ENCODE results near the gene SLC39A5. TPM values are rescaled to one million over a fixed set of nuclear protein-coding genes. Genes with fewer than 3 reads are reported as not detected.
"Not testable (repeated sequence)": the region's sequence is repeated elsewhere in the genome, so short reads cannot be mapped to it uniquely, and the experiment has no call there.

The SLC39A5 gene, protein sequence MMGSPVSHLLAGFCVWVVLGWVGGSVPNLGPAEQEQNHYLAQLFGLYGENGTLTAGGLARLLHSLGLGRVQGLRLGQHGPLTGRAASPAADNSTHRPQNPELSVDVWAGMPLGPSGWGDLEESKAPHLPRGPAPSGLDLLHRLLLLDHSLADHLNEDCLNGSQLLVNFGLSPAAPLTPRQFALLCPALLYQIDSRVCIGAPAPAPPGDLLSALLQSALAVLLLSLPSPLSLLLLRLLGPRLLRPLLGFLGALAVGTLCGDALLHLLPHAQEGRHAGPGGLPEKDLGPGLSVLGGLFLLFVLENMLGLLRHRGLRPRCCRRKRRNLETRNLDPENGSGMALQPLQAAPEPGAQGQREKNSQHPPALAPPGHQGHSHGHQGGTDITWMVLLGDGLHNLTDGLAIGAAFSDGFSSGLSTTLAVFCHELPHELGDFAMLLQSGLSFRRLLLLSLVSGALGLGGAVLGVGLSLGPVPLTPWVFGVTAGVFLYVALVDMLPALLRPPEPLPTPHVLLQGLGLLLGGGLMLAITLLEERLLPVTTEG
- polyA plus RNA-seq (ENCODE audit: low read depth in 6 of 6) = not detected

DNA sequence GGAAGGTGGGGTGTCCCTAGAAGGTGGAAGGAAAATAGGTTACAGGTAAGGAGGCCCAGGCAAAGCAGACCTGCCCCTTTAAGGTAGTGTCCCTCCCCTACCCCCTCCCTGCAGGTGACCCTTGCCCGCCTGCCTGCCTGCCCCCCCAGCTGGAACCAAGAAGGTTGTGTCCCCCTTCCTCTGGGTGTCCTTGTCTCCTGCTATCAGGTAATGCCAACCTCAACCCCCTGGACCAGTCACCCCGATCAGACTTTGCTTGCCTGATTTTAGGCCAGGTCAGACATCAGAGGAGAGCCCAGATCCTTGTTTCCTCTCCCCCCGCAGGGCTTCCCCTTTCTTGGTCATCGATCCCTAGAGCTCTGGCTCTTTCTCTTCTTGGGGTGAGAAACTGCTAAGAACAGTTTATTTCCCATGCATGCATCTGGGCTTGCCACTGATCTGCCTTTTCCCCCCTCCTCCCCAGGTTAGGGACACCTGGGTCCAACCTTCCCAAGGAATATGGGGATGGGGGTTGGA, at the start of gene SLC39A5:
SLC39A5 (plus strand) TSS at position 136 of the 516 bp plus-strand sequence. CDS start 1,224 bp downstream, outside the sequence.
- H3K4me3 Mint-ChIP-seq = no peak within 1 kb of the TSS
- H3K4me1 Mint-ChIP-seq = peaks cover 12 to 15% (median 14%) of the 10 kb centered on the region in 3 donors
- no peaks in the 10 kb centered on the region for H3K36me3 Mint-ChIP-seq
- DNase-seq = no peak
- H3K27ac Mint-ChIP-seq = peak within 1 kb of the TSS in 2 of 6 donors; percentile 32 to 53
- no peaks in the 10 kb centered on the region for H3K9me3 Mint-ChIP-seq
- ATAC-seq (ENCODE audit: low read depth in 2 of 2) = no peak
- no peaks in the 10 kb centered on the region for H3K27me3 Mint-ChIP-seq

DNA sequence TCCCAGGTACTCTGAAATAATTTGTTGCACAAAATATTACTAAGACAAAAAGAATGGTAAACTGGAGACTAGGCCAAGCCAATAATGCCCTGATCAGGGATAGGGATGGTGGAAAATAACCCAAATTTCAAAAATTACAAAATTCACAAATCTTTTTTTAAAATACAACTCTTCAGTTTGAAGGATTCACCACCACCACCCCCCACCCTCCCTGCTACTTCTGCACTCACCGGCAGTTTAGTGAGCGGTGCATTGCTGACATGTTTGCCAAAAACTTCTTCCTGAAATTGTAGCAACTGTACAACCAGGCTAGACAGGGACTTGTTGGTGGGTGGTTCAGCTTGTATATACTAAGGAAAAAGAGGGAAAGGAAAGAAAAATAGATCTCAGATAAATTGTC, 42.9 kb upstream of the SLC39A5 start:
- Mint-ChIP-seq H3K4me3 (peak overlapping the region in 3 of 8 donors; percentile 7 to 88 (median 35)), H3K36me3 (peaks cover 0 to under 1% of the 10 kb centered on the region in 2 donors), H3K9me3 (no peaks in the 10 kb centered on the region), H3K27ac (peak overlapping the region in 3 of 6 donors; percentile 32 to 100 (median 88)), H3K27me3 (no peaks in the 10 kb centered on the region), H3K4me1 (peaks cover 30 to 39% (median 32%) of the 10 kb centered on the region in 3 donors)
- no peak for DNase-seq
- no peak for ATAC-seq (ENCODE audit: low read depth in 2 of 2)

DNA sequence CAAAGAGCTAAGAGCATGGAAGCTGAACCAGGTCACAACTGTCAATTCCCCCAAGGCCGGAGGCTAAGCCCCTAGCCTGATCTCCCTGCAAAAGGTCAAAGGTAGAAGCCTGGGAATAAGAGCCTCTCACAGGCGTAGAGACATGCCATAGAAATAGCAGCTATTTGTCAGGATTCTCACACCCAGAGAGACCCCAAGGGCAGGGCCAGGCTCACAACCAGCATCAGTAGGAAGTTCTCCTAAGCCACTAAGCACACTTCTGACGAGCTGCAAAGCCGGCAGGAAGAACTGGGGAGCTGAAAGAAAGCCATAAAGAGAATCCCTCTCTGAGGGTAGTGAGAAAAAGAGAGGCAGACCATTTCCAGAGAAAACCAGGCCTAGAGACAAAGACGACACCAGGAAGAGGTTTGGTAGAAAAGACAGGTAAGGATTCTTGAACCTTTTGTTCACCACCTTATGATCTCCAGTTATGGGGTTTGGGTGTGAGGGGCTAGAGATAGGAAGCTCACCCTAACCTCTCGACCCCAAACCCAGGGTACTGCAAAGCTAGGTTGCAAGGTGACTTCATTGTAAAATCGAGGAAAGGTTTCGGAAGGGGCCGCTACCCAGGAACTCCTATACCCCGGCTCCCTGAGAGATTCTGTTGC, 41.6 kb upstream of the SLC39A5 start:
- Mint-ChIP-seq H3K27me3 (no peaks in the 10 kb centered on the region), H3K27ac (peak overlapping the region; percentile 58 to 100 (median 88)), H3K9me3 (no peaks in the 10 kb centered on the region), H3K36me3 (no peaks in the 10 kb centered on the region), H3K4me1 (peaks cover 38 to 47% (median 41%) of the 10 kb centered on the region in 3 donors), H3K4me3 (peak overlapping the region; percentile 84 to 96 (median 92))
- DNase-seq (no peak), ATAC-seq (ENCODE audit: low read depth in 2 of 2) (no peak)

DNA sequence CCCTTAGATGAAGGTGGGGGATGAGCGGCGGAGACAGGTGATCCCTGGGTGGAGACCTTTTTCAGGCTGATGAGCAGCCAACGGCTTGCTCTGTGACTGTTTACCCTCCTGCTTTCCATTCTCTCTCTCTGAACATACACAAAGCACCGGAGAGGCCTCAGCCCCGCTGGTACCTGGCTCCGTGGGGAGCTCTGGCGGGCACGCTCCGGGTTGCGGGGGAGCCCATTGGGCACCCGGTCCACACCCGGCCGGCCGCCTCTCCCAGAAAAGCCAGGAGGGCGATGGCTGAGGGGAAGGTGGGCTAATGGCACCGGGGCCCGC, 41.1 kb upstream of the SLC39A5 start:
- Mint-ChIP-seq H3K27me3 (no peaks in the 10 kb centered on the region), H3K27ac (peak overlapping the region in 5 of 6 donors; percentile 58 to 100 (median 92)), H3K4me3 (peak overlapping the region; percentile 84 to 96 (median 92)), H3K4me1 (peaks cover 40 to 48% (median 44%) of the 10 kb centered on the region in 3 donors), H3K9me3 (no peaks in the 10 kb centered on the region), H3K36me3 (no peaks in the 10 kb centered on the region)
- DNase-seq = peak; percentile 23
- no peak for ATAC-seq (ENCODE audit: low read depth in 2 of 2)

DNA sequence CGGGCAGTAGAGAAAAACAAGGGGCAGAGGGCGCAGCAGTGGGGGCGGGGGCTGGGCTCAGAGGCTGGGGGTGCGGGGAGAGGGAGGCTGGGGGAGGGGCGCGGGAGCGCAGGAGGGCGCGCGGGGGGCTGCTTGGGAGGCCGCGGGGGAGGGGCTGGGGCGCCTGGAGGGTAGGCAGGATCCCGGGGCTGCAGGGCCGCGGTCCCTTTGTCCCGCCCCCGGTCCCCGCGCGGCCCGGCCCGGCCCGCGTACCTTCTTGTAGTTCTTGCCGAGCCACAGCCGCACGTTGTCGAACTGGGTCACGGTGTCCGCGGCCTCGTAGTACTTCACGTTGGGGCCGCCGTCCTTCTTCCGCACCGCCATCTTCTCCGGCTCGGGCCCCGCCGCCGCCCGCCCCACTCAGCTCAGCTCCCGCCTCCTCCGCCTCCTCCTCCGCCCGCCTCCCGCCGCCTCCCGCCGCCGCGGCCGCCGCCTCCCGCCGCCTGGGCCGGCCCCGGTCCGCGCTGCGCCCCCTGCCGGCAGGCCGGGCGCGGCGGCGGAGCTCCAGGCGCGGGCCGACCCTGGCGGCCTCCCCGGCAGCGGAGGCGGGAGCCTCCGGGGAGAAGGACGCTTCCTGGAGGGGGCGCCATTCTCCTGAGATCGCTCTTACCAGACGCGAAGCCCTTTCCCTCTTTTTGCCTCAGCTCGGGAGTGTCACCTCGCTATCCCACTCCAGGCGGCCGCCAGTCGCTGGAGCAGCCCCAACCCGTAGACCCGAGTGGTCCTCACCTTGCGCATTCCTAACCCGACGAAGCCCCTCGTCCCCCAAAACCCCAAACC, 40.5 kb upstream of the SLC39A5 start, which contains the start of gene SMARCC2:
SMARCC2 (minus strand) TSS at position 385 of the 819 bp plus-strand sequence; CDS start at position 363, 22 bp downstream.
- H3K9me3 Mint-ChIP-seq = no peaks in the 10 kb centered on the region
- ATAC-seq (ENCODE audit: low read depth in 2 of 2) = peak; percentile 83 to 86
- H3K27me3 Mint-ChIP-seq = no peaks in the 10 kb centered on the region
- peak within 1 kb of the TSS; percentile 96 to 100 (median 98) for H3K27ac Mint-ChIP-seq
- H3K36me3 Mint-ChIP-seq = no peaks in the 10 kb centered on the region
- peaks cover 43 to 48% (median 44%) of the 10 kb centered on the region in 3 donors for H3K4me1 Mint-ChIP-seq
- DNase-seq = peak; percentile 84
- peak within 1 kb of the TSS; percentile 88 to 99 (median 95) for H3K4me3 Mint-ChIP-seq

DNA sequence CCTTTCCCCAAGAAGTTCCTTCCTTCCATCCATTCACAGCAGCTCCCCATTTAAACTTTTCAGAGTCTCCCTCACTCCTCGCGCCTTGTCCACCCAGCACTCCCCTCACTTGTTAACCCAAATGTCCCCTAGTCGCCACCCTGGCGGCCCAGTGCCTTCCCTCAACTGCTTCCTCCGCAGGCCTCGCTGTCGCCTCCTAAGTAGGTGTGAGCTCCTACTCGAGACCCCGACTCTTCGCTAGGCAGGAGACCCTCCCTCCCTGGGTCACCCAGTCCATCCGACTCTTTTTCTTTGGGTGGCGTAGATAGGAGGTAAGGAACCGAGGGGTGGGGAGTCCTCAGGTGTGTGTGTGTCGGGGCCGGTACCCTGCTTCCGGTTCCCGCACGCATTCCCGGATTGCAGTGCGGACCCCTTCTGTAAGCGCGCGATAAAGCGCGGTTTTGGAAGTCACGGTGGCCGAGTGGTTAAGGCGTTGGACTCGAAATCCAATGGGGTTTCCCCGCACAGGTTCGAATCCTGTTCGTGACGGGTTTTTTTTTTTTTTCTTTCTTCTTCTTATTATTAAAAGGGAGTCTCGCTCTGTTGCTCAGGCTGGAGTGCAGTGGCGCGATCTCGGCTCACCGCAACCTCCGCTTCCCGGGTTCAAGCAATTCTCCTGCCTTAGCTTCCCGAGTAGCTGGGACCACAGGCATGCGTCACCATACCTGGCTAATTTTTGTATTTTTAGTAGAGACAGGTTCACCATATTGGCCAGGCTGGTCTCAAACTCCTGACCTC, 39.7 kb upstream of the SLC39A5 start:
- peak; percentile 62 for DNase-seq
- Mint-ChIP-seq H3K4me1 (peaks cover 44 to 48% (median 46%) of the 10 kb centered on the region in 3 donors), H3K36me3 (no peaks in the 10 kb centered on the region), H3K27me3 (no peaks in the 10 kb centered on the region), H3K27ac (peak overlapping the region; percentile 96 to 100 (median 98)), H3K9me3 (no peaks in the 10 kb centered on the region), H3K4me3 (peak overlapping the region; percentile 88 to 99 (median 95))
- peak; percentile 37 to 38 for ATAC-seq (ENCODE audit: low read depth in 2 of 2)

DNA sequence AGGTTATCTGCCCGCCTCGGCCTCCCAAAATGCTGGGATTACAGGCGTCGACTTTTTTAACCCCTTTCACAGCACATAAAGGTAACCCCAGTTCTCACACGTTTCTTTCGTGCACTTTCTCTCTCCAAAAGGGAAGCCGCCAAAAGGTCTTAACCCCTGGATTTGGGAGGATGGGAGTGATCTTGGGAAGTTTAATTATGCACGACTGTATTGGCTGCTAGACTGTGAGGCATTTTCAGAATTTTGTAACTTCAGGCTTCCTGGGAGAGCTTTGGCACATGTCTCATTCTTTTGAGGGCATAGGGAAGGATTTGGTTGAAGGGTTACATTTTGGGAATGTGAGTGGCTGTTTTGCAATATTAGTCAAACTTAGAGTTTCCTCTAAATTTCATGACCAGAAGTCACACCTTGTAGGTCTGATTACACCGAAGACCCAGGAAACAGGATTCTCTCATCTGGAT, 39.1 kb upstream of the SLC39A5 start:
- DNase-seq = no peak
- peak overlapping the region; percentile 88 to 99 (median 95) for H3K4me3 Mint-ChIP-seq
- no peaks in the 10 kb centered on the region for H3K27me3 Mint-ChIP-seq
- H3K4me1 Mint-ChIP-seq = peaks cover 44 to 48% (median 46%) of the 10 kb centered on the region in 3 donors
- ATAC-seq (ENCODE audit: low read depth in 2 of 2) = no peak
- no peaks in the 10 kb centered on the region for H3K36me3 Mint-ChIP-seq
- no peaks in the 10 kb centered on the region for H3K9me3 Mint-ChIP-seq
- peak overlapping the region; percentile 12 to 100 (median 98) for H3K27ac Mint-ChIP-seq

DNA sequence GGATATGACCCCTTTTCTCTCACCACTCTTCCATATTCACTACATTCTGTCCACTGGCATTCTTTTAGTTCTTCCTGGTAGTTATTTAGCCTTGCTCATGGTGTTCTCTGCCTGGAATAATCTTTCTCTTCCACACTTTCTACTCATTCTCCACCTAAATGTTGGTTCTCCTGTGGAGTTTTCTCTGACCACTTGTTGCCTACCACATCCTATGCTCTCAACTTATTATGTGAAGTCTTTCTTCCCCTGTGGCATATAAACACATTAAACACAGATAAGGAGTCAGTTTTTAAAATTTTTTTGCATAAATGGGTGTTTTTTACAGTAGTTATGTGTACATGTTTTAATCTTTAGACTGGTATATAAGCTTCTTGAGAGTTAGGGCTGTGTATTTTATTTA, 37.3 kb upstream of the SLC39A5 start:
- DNase-seq = no peak

DNA sequence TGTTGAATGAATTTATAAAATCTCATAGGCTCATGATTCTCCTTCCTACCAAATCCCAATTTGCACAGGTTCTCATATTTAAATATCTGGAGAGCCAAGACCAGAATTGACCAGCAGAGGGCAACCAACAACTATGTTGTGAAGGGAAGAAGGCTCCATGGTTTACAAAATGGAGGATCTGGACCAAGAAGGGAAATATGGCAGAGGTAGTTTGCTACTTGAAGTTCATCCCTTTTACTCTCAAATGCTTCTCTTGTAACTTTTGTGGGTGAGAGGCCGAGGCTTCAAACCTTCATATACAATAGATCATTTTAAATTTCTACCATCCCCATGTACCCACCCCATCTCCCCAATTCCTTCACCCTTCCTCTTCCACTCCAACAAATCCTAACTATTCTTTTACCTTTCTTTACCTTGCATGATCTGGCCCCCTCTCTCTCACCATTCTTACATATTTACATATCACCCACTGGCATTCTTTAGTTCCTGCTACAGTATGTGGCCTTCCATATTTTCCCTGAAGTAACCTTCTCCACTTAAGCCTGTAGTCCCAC, 36.7 kb upstream of the SLC39A5 start:
- Mint-ChIP-seq H3K27me3 (no peaks in the 10 kb centered on the region), H3K4me3 (peak overlapping the region in 3 of 8 donors; percentile 9 to 73 (median 13)), H3K27ac (peak overlapping the region in 5 of 6 donors; percentile 22 to 94 (median 76)), H3K9me3 (no peaks in the 10 kb centered on the region), H3K36me3 (no peaks in the 10 kb centered on the region), H3K4me1 (peaks cover 29 to 40% (median 35%) of the 10 kb centered on the region in 3 donors)
- peak in 1 of 2 donors; percentile 20 for ATAC-seq (ENCODE audit: low read depth in 2 of 2)
- DNase-seq = peak; percentile 74

More for the DNA sequence above, 37.3 kb upstream of the SLC39A5 start:
- Mint-ChIP-seq H3K27ac (peak overlapping the region in 2 of 6 donors; percentile 17 to 87), H3K4me1 (peaks cover 35 to 42% (median 40%) of the 10 kb centered on the region in 3 donors), H3K36me3 (no peaks in the 10 kb centered on the region), H3K27me3 (no peaks in the 10 kb centered on the region), H3K9me3 (no peaks in the 10 kb centered on the region), H3K4me3 (peak overlapping the region in 2 of 8 donors; percentile 13 to 73)
- no peak for ATAC-seq (ENCODE audit: low read depth in 2 of 2)

DNA sequence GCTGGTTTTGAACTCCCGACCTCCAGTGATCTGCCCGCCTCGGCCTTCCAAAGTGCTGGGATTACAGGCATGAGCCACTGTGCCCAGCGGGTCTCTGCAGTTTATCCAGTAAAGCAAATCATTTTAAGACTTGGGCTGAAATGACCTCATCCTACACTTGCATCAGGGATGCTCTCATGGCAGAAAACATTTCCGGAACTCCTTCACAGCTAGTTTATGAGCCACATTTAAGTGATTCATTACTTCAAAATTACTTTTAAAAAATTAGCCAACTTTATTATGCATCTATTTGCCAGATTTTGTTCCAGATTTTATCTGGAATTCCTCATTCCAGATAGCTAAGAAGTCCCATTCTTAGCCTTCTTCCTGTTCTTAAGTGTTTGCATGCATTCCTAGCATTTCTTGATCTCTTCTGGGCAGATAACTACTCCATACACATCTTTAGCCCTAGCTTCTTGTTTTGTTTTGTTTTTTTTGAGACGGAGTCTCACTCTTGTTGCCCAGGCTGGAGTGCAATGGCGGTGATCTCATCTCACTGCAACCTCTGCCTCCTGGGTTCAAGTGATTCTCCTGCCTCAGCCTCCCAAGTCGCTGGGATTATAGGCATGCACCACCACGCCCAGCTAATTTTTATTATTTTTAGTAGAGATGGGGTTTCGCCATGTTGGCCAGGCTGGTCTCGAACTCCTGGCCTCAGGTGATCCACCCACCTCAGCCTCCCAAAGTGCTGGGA, 32.9 kb upstream of the SLC39A5 start:
- H3K36me3 Mint-ChIP-seq; H3K4me3 Mint-ChIP-seq; DNase-seq; H3K27me3 Mint-ChIP-seq; ATAC-seq (ENCODE audit: low read depth in 2 of 2); H3K9me3 Mint-ChIP-seq: not testable (repeated sequence)
- Mint-ChIP-seq H3K4me1 (peaks cover 10 to 24% (median 19%) of the 10 kb centered on the region in 3 donors), H3K27ac (peak overlapping the region in 1 of 6 donors; percentile 47)

DNA sequence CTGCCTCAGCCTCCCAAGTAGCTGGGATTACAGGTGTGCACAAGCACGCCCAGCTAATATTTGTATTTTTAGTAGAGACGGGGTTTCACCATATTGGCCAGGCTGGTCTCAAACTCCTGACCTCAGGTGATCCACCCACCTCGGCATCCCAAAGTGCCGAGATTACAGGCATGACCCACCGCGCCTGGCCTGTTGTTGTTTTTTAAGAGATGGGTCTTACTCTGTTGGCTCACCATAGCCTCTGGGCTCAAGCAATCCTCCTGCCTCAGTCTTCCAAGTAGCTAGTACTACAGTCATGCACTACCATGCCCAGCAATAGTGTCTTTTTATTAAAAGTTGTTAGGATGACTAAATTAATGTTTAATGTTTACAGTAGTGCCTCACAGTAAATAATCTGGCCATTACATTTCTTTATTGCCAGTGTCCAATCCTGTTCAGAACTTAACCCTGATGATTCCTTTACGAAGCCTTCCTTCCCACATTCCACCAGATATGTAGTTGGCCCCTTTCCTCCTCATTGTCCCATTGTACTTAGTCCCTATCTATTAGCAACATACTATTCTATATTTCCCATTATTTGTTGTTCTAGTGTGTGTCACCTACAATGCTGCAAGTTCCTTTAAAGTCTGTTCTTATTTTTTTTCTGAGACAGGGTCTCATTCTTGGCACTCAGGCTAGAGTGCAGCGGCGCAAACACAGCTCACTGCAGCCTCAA, 31.8 kb upstream of the SLC39A5 start:
- Mint-ChIP-seq H3K9me3 (no peaks in the 10 kb centered on the region), H3K27me3 (no peaks in the 10 kb centered on the region), H3K4me3 (no peak overlapping the region), H3K36me3 (no peaks in the 10 kb centered on the region), H3K27ac (peak overlapping the region in 2 of 6 donors; percentile 53 to 94), H3K4me1 (peaks cover 3 to 17% (median 16%) of the 10 kb centered on the region in 3 donors)
- DNase-seq = no peak
- no peak for ATAC-seq (ENCODE audit: low read depth in 2 of 2)

Measured in naive B cell (primary cell).